LHCN-M2 (cell line): ENCODE data around the gene FARP1. TPM values are rescaled to one million over a fixed set of nuclear protein-coding genes. Genes with fewer than 3 reads are reported as not detected.
"Not testable (repeated sequence)": the region's sequence is repeated elsewhere in the genome, so short reads cannot be mapped to it uniquely, and the experiment has no call there.

Experiments
- DNase-seq: peaks from one replicate; pipeline ENCODE4 v3.0.0-alpha.2; 2012; ENCODE audit warnings: low read depth
- total RNA-seq: library from RNA; depleted of rRNA; stranded (reverse); fragments of >200 nt; gene quantifications from 2 replicates; pipeline ENCODE4 v1.2.3, GENCODE V29; 2014

The FARP1 gene
- total RNA-seq, 1 experiment from 2014 or later = 15.8 TPM

GRCh38 chr13:98390086-98390715 is 247.3 kb downstream of the FARP1 start:
- DNase-seq = no peak

GRCh38 chr13:98393873-98394272 is 251.0 kb downstream of the FARP1 start:
- DNase-seq = no peak

- no peak for DNase-seq
Observed at GRCh38 chr13:98394820-98395510, 252.1 kb downstream of the FARP1 start.

- peak; percentile 26 for DNase-seq
Observed at GRCh38 chr13:98396071-98396710, 253.3 kb downstream of the FARP1 start.

- DNase-seq = peak; percentile 19
Observed at GRCh38 chr13:98397221-98397620, 254.3 kb downstream of the FARP1 start.

- DNase-seq = no peak
Observed at GRCh38 chr13:98397861-98398260, 255.0 kb downstream of the FARP1 start.

- no peak for DNase-seq
Observed at GRCh38 chr13:98398581-98398980, 255.7 kb downstream of the FARP1 start.

- no peak for DNase-seq
Observed at GRCh38 chr13:98399756-98400155, 256.9 kb downstream of the FARP1 start.

GRCh38 chr13:98401934-98402333 is 259.0 kb downstream of the FARP1 start:
- DNase-seq = no peak

- DNase-seq = no peak
Observed at GRCh38 chr13:98403076-98403475, 260.2 kb downstream of the FARP1 start.

- DNase-seq = no peak
Observed at GRCh38 chr13:98405107-98405571, 262.2 kb downstream of the FARP1 start.

GRCh38 chr13:98405690-98406344 is 262.9 kb downstream of the FARP1 start:
- no peak for DNase-seq

- DNase-seq = no peak
Observed at GRCh38 chr13:98406427-98406826, 263.5 kb downstream of the FARP1 start.

- DNase-seq = no peak
Observed at GRCh38 chr13:98406971-98407370, 264.1 kb downstream of the FARP1 start.

- DNase-seq = no peak
Observed at GRCh38 chr13:98407575-98407974, 264.7 kb downstream of the FARP1 start.

GRCh38 chr13:98409281-98409680 is 266.4 kb downstream of the FARP1 start:
- no peak for DNase-seq

- DNase-seq = no peak
Observed at GRCh38 chr13:98410612-98411011, 267.7 kb downstream of the FARP1 start.

GRCh38 chr13:98411013-98411412 is 268.1 kb downstream of the FARP1 start:
- DNase-seq = no peak

GRCh38 chr13:98411617-98412265 is 268.8 kb downstream of the FARP1 start:
- no peak for DNase-seq

- DNase-seq = not testable (repeated sequence)
Observed at GRCh38 chr13:98413278-98413677, 270.4 kb downstream of the FARP1 start.

GRCh38 chr13:98413796-98414195 is 270.9 kb downstream of the FARP1 start:
- DNase-seq = no peak
